GM12878 (cell line): ENCODE data around the gene PDSS2. TPM values are rescaled to one million over a fixed set of nuclear protein-coding genes. Genes with fewer than 3 reads are reported as not detected.

Experiments used
- BCL11A ChIP-seq: IDR thresholded peaks from 2 replicates; pipeline ENCODE4 v1.6.1; 2011; ENCODE audit warnings: low read depth, low read length
- EGR1 ChIP-seq, 2 experiments: IDR thresholded peaks; 1 replicate in 1 of 2; 2 replicates in 1 of 2; pipeline ENCODE4 v1.6.1; 2011 to 2012; ENCODE audit warnings: low read depth in 2 of 2, low read length in 2 of 2, borderline replicate concordance in 1 of 2, mild to moderate bottlenecking in 1 of 2, moderate library complexity in 1 of 2
- HCFC1 ChIP-seq: fragments of 150-350 bp; IDR thresholded peaks from 2 replicates; pipeline ENCODE4 v1.6.1; 2014; ENCODE audit warnings: low read length
- IKZF1 ChIP-seq: fragments of 450-650 bp; conservative IDR thresholded peaks from 2 replicates; pipeline ENCODE4 v1.6.1; 2017; ENCODE audit warnings: antibody characterized with exemption, mild to moderate bottlenecking
- PAX5 ChIP-seq: IDR thresholded peaks from 2 replicates; pipeline ENCODE4 v1.6.1; 2011; ENCODE audit warnings: low read depth, low read length, borderline replicate concordance
- POU2F2 ChIP-seq: IDR thresholded peaks from 3 replicates; pipeline ENCODE4 v1.6.1; 2011; ENCODE audit warnings: low read depth, mild to moderate bottlenecking, low read length, borderline replicate concordance
- RAD51 ChIP-seq: fragments of 450-650 bp; IDR thresholded peaks from 2 replicates; pipeline ENCODE4 v1.6.1; 2016; ENCODE audit warnings: moderate library complexity, mild to moderate bottlenecking, inconsistent platforms
- SKIL ChIP-seq: fragments of 450-650 bp; IDR thresholded peaks from 2 replicates; pipeline ENCODE4 v1.6.1; 2017; ENCODE audit warnings: mild to moderate bottlenecking, low read depth, inconsistent platforms; ENCODE audit not compliant: poor library complexity, severe bottlenecking
- SP1 ChIP-seq: IDR thresholded peaks from one replicate; pipeline ENCODE4 v1.6.1; 2011; ENCODE audit warnings: low read depth, low read length
- SPI1 ChIP-seq: IDR thresholded peaks from 2 replicates; pipeline ENCODE4 v1.6.1; 2011; ENCODE audit warnings: low read depth, mild to moderate bottlenecking, low read length, moderate library complexity, borderline replicate concordance; ENCODE audit not compliant: insufficient read depth
- ZNF592 ChIP-seq: fragments of 450-650 bp; IDR thresholded peaks from 2 replicates; pipeline ENCODE4 v1.6.1; 2017; ENCODE audit warnings: mild to moderate bottlenecking, moderate library complexity
- polyA plus RNA-seq, 11 experiments: library from polyadenylated mRNA; depleted of rRNA in 4 of 11; unstranded in 6 of 11; stranded (reverse) in 5 of 11; fragments of >200 nt; fragmentation: Nextera tagmentation in 4 of 11; fragmentation: Illumina TruSeq in 1 of 11; extraction: Ambion mirVana in 4 of 11; extraction: Trizol in 1 of 11; gene quantifications; 1 replicate in 1 of 11; 2 replicates in 10 of 11; pipeline versions ENCODE4 v1.2.1 to v1.2.3, GENCODE V29; 2011 to 2016; ENCODE audit warnings: inconsistent platforms in 2 of 11, missing spikeins in 2 of 11, low read depth in 1 of 11
- total RNA-seq, 4 experiments: library from RNA; depleted of rRNA in 3 of 4; stranded (reverse); fragments of >200 nt in 3 of 4; fragmentation: Illumina TruSeq in 1 of 4; extraction: Trizol in 1 of 4; gene quantifications; 2 replicates each; pipeline versions ENCODE4 v1.2.1 to v1.2.3, GENCODE V29; 2013 to 2021

The PDSS2 gene
- total and polyA plus RNA-seq, 10 of the 15 experiments (the other 5 are each of a cell fraction or from before 2014, with no cell fraction given) = 7.7 to 15.5 (median 9.6) TPM

- TF ChIP-seq ZNF592 = no peak
- TF ChIP-seq BCL11A = no peak
- TF ChIP-seq SPI1 = no peak
- no peak for TF ChIP-seq POU2F2
- TF ChIP-seq RAD51 = no peak
- TF ChIP-seq IKZF1 = no peak
- TF ChIP-seq HCFC1 = no peak
- no peak for TF ChIP-seq EGR1 (IDR thresholded peaks at IDR 0.05; ENCODE audit: borderline replicate concordance in 1 of 2, low read depth in 2 of 2, low read length in 2 of 2)
- no peak for TF ChIP-seq SKIL
- TF ChIP-seq PAX5 = no peak
- no peak for TF ChIP-seq SP1
These were observed 45.1 kb upstream of the PDSS2 start (continued) for GRCh38 chr6:107504270-107505026.
